Daoy (cell line): ENCODE measurements around the gene SFMBT2. TPM values are rescaled to one million over a fixed set of nuclear protein-coding genes. Genes with fewer than 3 reads are reported as not detected.

ENCODE experiments used
- DNase-seq: peaks from one replicate; pipeline ENCODE4 v3.0.0-alpha.2; 2015; ENCODE audit warnings: low read depth
- total RNA-seq: library from RNA; depleted of rRNA; stranded (reverse); fragments of >200 nt; shearing (Covaris generic); gene quantifications from 2 replicates; pipeline ENCODE4 v1.2.3, GENCODE V29; 2014

The SFMBT2 gene
- total RNA-seq, 1 experiment from 2014 or later: 4.6 TPM

DNA sequence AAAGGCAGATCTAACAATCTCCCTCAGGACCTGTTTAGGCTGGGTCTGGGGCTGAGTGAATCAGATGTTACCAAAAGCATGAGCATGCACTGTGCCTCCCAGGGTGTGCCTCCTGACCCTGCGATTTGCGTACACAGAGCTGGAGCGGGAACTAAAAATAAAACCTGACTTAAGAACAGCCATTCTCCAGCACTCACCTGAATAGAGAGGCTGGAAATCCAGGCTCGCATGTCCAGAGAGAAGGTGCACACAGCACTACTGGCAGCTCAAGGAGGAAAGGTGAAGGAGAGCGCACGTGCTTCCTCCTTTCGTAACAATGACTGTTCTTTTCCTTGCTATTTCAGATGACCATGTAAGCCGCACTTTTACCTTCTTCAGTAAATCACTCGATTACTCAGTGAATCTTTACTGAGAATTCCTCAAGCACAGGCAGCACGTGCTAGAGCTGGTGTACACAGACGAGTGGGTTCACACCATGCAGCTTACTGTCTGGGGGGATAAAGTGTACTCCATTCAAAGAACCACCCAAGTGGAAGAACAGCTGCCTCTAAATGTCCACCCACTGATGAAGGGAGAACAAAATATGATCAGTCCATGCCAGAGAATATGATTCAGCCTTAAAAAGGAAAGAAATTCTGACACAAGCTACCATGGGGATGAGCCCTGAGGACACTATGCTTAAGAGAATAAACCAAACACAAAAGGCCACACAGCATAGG, 45.6 kb downstream of the SFMBT2 start:
- no peak for DNase-seq

DNA sequence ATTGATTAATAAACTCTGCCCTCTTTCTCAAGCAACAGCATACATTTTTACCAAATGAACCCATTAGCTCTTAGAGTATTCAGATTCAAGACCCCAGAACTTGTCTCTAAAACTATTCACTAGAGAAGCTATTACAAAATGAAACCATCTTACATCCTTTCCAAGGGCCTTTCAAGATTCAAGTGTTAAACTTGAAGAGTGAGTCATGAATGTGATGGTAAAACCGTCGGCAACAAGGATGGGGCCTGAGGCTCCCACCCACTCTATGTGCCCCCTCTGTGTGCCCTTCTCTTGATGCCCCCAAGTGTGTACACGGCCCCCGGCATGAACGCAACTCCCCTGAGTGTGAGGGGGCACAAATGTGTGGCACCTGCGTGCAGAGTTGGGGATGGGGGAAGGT, 46.4 kb downstream of the SFMBT2 start:
- DNase-seq: no peak

DNA sequence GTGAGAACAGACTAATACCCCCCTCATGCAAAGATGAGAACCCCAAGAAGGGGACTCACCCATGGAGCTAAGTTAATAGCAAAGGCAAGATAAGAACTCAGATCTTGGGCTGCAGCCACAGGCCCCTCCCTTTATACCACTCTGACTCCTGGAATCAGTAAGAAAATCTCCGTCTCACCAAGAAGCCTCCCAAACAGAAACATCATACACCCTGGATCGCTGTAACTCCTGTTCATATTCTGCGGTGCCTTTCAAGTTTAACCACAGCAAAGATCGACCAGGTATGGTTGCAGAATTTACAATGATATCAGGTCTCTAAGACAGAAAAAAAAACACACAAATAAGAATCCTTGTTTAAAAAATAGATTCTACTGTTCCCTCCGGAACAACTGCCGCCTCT, 47.1 kb downstream of the SFMBT2 start:
- DNase-seq: no peak

DNA sequence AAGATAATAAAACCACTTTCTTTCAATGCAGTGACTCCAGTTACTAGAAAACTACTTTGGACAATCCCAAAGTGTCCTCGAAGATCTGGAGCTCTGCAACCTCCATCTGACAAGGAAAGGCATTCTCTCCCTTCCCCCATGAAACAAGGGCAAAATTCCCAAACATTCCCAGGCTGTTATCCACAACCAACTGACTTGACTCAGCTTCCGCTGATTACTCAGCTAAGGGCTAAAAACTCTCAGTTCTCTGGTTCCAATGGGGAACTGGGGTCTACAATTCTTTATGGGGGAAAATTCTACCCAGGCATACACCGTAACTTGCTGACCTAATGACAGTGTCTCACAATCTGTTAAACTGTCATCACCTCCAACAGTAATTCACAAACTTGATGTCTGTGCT, 48.4 kb downstream of the SFMBT2 start:
- DNase-seq: no peak

DNA sequence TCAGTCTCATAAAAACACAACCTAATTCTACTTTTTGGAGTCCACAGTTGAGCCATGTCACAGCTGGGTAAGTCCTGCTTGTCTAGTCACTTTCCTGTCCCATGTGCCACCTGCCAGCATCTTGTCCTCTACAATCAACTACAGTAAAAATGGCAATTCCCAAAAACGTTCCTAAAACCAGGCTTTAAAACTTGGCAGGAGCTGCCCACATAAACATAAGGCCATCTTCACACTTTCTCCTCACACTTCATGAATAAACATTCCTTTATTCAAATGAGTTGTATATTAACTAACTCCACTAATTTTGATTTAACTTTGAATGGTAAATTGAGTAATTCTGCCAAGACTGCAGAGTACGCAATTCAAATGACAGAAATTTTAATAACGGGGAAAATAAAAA, 49.5 kb downstream of the SFMBT2 start:
- DNase-seq: no peak

DNA sequence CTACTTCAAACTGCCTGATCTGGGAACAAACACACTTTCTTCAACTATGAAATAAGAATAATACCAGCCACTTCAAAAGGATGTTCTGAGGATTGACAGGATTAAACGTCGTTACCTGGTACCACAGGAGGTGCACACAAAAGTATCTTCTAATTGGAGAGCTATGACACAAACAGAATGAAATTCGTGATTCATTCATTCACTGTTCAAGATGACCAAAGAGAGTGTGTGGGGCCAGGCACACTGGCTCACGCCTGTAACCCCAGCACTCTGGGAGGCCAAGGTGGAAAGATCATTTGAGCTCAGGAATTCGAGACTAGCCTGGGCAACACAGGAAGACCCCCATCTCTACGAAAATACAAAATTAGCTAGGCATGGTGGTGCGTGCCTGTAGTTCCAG, 50.9 kb downstream of the SFMBT2 start:
- peak; percentile 26 for DNase-seq

DNA sequence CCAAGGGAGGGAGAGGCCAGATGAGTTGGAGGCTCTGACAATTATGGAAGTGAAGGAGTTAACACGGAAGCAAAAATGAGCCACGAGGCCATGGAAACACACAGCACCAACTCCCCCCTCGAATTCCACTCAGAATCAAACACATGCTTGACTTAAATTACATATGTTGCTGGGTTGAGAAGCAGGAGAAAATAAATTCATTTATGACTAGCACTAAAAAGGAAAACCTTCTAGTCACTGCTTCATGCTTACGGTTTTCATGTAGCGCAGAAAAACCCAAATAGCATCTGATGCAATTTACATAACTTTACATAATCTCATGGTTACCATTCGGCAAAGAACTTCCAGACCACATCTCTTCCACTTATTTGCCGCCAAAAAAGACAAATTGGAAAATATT, 51.5 kb downstream of the SFMBT2 start:
- no peak for DNase-seq

DNA sequence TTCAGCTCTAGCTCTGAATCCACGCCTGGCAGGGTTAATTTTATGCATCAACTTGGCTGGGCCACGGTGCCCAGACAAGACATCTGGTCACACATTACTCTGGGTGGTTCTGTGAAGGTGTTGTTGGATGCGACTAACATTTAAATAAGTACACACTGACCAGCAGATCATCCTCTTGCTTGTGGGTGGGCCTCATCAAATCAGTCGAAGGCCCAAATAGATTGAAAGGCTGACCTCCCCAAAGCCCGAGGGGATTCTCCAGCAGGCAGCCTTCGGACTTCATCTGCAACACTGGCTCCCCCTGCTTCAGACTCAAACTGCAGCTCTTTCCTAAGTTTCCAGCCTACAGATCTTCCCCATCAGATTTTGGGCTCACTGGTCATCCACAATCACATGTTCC, 53.6 kb downstream of the SFMBT2 start:
- no peak for DNase-seq

DNA sequence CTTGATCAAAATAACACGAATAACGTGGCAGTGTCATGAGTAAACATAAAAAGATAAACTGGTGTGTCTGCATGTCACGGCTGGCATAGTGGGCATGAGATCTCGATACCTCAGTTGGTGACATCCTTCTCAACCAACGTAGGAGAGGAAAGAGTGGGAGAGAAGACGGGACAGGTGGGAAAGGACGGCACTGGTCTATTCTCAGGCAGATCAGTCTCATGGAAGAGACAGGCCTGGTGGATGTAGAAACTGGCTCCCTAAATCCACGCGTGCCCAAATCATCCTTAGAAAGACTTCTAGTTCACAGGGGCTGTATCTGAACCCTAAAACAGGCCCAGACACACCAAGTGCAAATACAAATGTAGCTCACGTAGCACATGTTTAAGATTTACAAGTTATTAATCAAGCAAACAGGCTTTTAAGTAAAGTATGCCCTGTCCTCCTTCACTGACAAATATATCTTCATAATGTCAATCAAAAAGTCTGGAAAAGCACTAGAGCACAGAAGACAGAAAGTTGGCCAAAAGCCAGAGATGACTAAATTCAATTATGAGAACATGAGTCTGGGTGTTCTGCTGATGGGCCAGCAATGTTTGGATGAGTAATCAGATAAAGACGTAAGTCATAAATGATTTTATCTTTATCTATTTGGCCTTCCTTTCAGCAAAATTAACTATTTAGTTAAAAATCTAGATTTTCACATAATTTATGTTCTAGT, 56.3 kb downstream of the SFMBT2 start:
- peak; percentile 46 for DNase-seq

DNA sequence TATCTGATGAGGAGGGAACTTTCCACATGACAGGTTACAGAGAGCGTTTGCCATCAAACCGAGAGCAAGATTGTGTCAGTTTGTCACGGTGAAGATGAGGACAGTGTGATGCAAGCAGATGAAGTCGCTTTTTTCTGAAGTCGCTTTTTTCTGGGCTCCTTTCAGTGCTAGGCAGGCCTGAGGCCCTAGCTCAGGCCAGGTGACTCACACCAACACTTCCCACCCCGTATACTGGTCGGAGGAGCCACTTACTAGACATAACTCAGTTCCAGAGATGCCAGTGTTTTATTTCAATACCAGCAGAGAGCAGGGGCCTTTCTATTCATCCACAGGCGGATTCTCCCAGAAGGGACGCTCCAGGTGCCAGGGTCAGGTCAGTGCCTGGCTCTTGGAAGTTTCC, 58.9 kb downstream of the SFMBT2 start:
- no peak for DNase-seq

DNA sequence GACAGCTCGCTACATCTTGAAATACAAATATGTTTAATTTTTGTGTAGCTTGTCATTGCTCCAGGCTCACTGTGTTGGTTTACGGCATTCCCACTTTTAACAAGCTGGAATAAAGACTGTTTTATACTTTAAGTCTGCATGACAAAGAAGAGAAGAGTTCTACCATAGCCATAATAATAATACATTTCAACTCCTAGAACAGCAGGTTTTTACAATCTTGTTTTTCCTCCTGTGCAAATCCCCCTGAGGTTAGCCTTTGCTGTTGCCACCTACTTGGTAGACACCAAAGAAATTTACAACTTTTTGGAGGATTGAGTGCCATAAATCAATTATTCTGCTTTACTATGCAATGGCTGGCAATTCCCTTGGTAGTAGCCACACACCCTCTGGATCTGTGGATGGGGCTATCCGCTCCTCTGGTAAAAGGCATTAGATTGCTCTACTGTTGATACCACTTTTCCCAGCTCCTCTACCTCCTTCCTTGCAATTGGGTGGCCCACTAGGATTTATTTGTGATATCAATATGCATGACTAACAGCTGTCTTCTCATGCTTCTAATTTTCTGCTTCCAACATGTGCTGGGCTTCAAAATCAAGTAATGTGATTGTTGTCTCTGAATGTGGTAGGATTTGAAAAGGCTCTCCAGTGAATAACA, 60.2 kb downstream of the SFMBT2 start:
- no peak for DNase-seq

DNA sequence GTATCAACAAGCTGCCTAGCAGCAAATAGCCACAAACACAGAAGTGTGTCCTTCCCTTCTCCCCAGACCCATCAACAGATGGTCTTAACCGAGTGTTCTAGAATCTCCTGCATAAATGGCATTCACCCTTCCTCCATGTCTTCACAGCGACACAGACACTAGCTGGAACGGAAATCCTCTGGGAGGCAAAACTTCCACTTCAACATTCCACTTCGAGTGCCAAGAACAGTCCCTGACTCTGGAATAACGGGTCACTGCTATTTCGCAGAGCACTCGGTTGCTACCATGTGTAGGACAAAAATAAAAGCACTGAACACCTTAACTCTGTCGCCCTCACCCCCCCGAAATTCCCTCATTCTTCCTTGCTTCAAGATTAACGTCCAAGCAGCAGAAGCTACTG, 65.1 kb downstream of the SFMBT2 start:
- DNase-seq: no peak

DNA sequence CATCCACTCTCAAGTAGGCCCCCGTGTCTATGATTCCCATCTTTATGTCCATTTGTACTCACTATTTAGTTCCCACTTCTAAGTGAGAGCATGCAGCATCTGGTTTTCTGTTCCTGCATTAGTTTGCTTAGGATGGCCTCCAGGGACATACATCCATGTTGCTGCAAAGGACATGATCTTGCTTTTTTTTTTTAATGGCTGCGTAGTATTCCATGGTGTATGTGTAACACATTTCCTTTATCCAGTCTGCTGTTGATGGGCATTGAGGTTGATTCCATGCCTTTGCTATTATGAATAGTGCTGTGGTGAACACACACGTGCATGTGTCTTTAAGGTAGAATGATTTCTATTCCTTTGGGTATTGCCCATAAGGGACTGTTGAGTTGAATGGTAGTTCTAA, 67.8 kb downstream of the SFMBT2 start:
- DNase-seq: no peak

DNA sequence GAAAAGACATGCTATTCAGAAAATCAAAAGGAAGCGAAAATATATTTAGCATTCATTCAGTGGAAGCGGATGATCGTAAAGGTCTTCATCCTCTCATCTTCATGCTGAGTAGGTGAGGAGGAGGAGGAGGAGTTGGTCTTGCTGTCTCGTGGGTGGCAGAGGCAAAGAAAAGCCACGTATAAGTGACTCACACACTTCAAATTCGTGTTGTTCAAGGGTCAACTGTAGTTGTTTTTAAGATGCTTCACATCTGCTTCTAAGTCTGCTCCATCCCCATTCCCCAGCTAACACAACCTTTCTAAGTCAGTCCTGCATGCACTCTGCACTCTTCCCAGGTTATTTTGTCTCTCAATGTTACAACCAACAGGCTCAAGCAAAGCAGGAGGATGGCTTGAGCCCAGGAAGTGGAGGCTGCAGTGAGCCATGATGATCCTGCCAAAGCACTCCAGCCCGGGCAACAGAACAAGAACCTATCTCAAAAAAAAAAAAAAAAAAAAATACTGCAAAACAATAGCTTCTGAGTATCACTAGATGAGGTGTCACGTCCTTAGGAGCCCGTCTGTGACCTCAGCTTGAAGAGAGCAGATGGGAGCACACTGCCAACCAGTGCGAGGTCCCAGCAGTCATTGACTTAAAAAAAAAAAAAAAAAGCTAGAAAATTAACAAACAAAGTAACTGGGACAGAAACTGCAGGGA, 70.5 kb downstream of the SFMBT2 start:
- DNase-seq: no peak

DNA sequence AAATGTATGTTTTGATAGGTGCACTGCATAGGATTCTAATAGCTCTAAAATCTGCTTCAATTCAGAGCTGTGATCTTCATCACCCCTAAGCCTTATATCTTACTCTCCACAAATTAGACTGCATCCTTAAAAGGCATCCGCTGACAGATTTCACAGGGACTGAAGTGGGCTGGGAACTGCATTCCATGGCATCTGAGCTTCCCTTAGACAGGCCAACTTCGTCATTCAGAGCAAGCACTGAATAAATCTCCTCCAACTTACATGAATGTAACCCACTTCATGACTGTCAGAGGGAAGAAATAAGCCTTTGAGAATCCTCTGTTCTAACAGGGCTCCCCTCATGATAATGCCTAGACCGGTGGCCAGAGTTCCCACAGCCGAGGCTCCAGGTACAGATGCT, 71.3 kb downstream of the SFMBT2 start:
- DNase-seq: no peak

DNA sequence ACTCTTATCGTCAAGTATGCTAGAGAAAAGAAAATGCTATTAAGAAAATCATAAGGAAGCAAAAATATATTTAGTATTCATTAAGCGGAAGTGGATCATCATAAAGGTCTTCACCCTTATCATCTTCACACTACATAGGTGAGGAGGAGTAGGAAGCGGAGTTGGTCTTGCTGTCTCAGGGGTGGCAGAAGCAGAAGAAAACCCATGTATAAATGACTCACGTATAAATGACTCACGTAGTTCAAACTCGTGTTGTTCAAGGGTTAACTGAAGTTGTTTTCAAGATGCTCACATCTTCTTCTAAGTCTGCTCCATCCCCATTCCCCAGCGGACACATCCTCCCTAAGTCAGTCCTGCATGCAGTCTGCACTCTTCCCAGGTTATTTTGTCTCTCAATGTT, 72.4 kb downstream of the SFMBT2 start:
- DNase-seq: no peak

DNA sequence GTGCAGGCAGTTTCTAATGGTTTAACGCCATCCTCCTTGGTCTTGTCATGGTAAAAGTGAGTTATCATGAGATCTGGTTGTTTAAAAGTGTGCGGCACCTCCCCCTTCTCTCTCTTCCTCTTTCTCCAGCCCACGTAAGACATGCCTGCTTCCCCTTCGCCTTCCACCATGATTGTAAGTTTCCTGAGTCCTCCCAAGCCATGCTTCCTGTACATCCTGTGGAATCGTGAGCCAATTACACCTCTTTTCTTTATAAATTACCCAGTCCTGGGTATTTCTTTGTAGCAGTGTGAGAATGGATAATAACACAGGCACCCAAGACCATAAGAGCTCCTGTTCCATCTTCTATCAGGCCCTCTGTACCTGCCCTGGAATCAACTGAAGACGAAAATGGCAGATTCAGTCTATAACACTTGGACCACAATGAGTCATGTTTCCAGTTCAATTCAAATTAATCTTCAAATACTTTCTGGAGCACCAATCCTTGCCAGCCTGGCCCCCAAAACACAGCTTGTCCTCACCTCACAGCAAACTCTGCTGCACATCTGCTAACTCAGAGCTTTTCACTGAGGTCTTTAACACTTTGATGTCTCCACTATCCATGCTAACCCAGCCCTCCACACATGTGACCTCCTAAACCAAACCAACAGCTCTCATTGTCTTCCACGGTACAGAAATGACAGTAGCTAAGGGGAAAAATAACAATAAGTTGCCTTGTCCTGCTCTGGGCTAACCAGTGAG, 73.2 kb downstream of the SFMBT2 start:
- no peak for DNase-seq

DNA sequence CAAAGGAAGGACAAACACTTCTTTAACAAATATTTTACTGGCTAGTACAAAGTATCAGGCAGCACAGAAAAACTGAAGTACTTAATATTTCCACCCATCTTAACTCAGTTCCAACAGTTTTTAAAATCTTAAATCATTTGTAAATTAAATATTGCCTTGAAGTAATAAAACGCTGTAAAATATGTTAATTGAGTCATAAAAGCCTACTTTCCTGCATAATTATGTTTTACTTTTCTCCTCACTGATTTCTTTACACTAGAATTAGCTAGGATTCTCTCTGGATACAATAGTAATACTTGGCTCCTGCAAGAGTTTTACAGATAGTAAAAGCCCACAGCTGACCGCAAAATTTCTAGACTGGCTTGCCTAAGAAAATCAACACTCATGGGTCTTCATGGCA, 74.9 kb downstream of the SFMBT2 start:
- no peak for DNase-seq

DNA sequence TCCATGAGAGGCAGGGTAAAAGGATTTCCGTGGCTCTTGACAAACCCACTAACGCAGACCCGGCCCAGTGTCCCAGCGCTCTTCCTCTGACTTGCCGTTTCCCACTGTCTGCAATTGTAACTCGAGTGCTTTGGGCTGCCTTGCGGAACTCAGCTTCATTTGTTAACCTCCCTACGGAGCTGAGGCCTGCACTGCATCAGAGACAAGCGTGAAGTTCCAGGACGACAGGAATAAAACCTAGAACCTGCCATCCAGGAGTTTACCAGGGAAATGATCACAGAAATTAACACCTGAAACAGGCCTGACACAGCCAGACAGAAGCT, 76.2 kb downstream of the SFMBT2 start:
- DNase-seq: no peak

DNA sequence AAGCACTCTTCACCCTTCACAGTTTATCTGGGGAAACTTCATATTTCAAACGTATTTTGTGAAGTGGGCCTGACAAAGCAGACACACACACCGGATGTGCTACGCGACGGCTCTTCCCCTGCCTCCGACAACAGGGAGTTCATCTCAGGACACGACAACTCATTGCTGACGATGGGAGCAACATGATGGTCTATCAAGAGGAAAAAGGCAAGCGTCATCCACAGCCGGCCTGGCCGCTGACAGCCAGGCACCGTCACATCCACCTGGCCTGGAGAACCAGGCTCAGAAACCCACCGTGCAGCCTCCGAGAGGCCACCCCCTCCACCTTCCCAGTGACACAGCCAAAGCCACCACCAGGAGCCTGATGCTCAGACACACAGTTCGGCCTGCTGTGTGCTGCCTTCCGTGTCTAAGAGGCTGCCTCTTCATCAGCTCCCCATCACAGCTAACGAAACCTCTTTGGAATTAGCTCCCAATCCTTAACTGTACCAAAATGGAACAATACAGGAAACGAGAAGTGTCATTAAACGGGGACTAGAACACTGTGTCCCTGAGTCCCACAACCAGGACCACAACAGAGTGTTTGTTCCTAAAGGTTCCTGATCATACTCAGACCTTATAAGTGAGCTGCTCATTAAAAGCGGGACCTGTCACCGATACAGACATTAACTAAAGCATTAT, 76.7 kb downstream of the SFMBT2 start:
- peak; percentile 56 for DNase-seq

DNA sequence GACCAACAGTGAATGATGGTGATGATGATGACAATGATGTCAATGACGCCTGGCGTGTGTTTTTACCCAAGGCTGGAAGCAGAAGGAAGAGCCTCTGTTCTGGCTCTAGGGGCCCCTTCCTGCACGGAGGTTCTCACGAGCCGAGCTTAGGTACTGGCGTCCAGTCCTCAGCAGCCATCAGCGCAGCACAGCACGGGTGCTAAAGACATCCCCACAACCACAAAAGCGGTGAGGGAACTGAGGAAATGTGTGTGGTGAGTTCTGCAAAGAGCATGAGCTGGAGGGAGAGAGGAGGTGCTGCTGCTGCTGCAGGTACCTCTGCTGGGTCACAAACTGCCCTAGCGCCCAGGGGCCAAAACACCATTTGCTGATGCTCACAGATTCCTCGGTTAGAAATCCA, 81.6 kb downstream of the SFMBT2 start:
- DNase-seq: no peak
